SK-N-SH (cell line): ENCODE measurements around the gene PFN2. TPM values are rescaled to one million over a fixed set of nuclear protein-coding genes. Genes with fewer than 3 reads are reported as not detected.

ENCODE experiments used
- CTCF ChIA-PET: fragments of 300-600, 350-600 bp; formaldehyde crosslinking; extraction: SDS; loops from one replicate; lab custom pipeline; 2021; lab: Yijun Ruan, JAX
- POLR2A ChIA-PET: fragments of 350-600 bp; sonication (Branson Sonifier 250); formaldehyde crosslinking; extraction: SDS; loops from one replicate; lab custom pipeline; 2020; ENCODE audit warnings: antibody characterized with exemption, inconsistent platforms; lab: Yijun Ruan, JAX
- DNase-seq: peaks from one replicate; pipeline ENCODE4 v3.0.0; 2012
- H2AFZ ChIP-seq: fragments of 200-600 bp; sonication (generic); 2 replicates; pipeline ENCODE4 v1.8.1; 2016; ENCODE audit warnings: antibody characterized with exemption, mild to moderate bottlenecking, low read depth
- H3F3A ChIP-seq: fragments of 200-600 bp; sonication (generic); replicated peaks from 2 replicates; pipeline ENCODE3; 2016; ENCODE audit warnings: antibody characterized with exemption, mild to moderate bottlenecking; ENCODE audit not compliant: insufficient read depth
- H3K27ac ChIP-seq, 2 experiments: fragments of 200-500 bp in 1 of 2; fragments of 200-600 bp in 1 of 2; sonication (Bioruptor generic) in 1 of 2; sonication (generic), shearing (Covaris generic) in 1 of 2; 2 replicates each; pipeline versions ENCODE4 v1.5.1 to v1.6.1; 2014 to 2016; ENCODE audit warnings: low read depth in 2 of 2, inconsistent platforms in 1 of 2, low read length in 1 of 2, mild to moderate bottlenecking in 1 of 2, mixed read lengths in 1 of 2
- H3K27me3 ChIP-seq: fragments of 200-600 bp; sonication (generic), shearing (Covaris generic); 2 replicates; pipeline ENCODE4 v1.6.1; 2016; ENCODE audit warnings: mixed run types; ENCODE audit not compliant: insufficient read depth
- H3K36me3 ChIP-seq, 2 experiments: fragments of 200-500 bp in 1 of 2; fragments of 200-600 bp in 1 of 2; sonication (Bioruptor generic) in 1 of 2; sonication (generic) in 1 of 2; replicated peaks in 1 of 2; 2 replicates each; pipeline versions ENCODE3 to v1.5.1; 2014 to 2016; ENCODE audit warnings: low read length in 1 of 2, mild to moderate bottlenecking in 1 of 2; ENCODE audit not compliant: insufficient read depth in 2 of 2, control insufficient read depth in 1 of 2
- H3K4me1 ChIP-seq, 2 experiments: fragments of 200-500 bp in 1 of 2; fragments of 200-600 bp in 1 of 2; sonication (Bioruptor generic) in 1 of 2; sonication (generic), shearing (Covaris generic) in 1 of 2; 2 replicates each; pipeline versions ENCODE4 v1.5.1 to v1.6.1; 2014 to 2016; ENCODE audit warnings: low read depth in 1 of 2, low read length in 1 of 2, mixed run types in 1 of 2; ENCODE audit not compliant: insufficient read depth in 2 of 2, control insufficient read depth in 1 of 2
- H3K4me2 ChIP-seq: fragments of 200-600 bp; sonication (generic), shearing (Covaris generic); 2 replicates; pipeline ENCODE4 v1.6.1; 2017; ENCODE audit warnings: mixed run types
- H3K4me3 ChIP-seq, 2 experiments: fragments of 200-500 bp in 1 of 2; fragments of 200-600 bp in 1 of 2; sonication (Bioruptor generic) in 1 of 2; sonication (generic), shearing (Covaris generic) in 1 of 2; 2 replicates each; pipeline versions ENCODE4 v1.5.1 to v1.8.1; 2014 to 2016; ENCODE audit warnings: low read depth in 2 of 2, inconsistent platforms in 1 of 2, low read length in 1 of 2, mild to moderate bottlenecking in 1 of 2, mixed read lengths in 1 of 2, moderate library complexity in 1 of 2
- H3K79me2 ChIP-seq: fragments of 200-600 bp; sonication (generic); 2 replicates; pipeline ENCODE4 v1.8.1; 2017; ENCODE audit warnings: mild to moderate bottlenecking; ENCODE audit not compliant: insufficient read depth
- H3K9ac ChIP-seq: fragments of 200-600 bp; sonication (generic); 2 replicates; pipeline ENCODE4 v1.6.1; 2017; ENCODE audit warnings: mixed run types
- H3K9me2 ChIP-seq: fragments of 200-600 bp; sonication (generic); 2 replicates; pipeline ENCODE4 v1.6.1; 2017; ENCODE audit warnings: mixed run types
- H3K9me3 ChIP-seq: fragments of 200-600 bp; sonication (generic); 2 replicates; pipeline ENCODE4 v1.6.1; 2017; ENCODE audit warnings: mixed run types, mild to moderate bottlenecking, moderate library complexity
- H4K20me1 ChIP-seq: fragments of 200-600 bp; sonication (generic); 2 replicates; pipeline ENCODE4 v1.6.1; 2017; ENCODE audit warnings: mild to moderate bottlenecking, mixed run types; ENCODE audit not compliant: insufficient read depth
- ELF1 ChIP-seq: IDR thresholded peaks from 2 replicates; pipeline ENCODE4 v1.4.0; 2012
- FOXM1 ChIP-seq: IDR thresholded peaks from 2 replicates; pipeline ENCODE4 v1.4.0; 2012; ENCODE audit warnings: low read depth, mild to moderate bottlenecking
- GABPA ChIP-seq: IDR thresholded peaks from 2 replicates; pipeline ENCODE4 v1.4.0; 2012; ENCODE audit warnings: low read depth, mild to moderate bottlenecking
- RCOR1 ChIP-seq: fragments of 150-350 bp; IDR thresholded peaks from 2 replicates; pipeline ENCODE4 v1.6.1; 2017; ENCODE audit warnings: antibody characterized with exemption, low read length
- RFX5 ChIP-seq: IDR thresholded peaks from 2 replicates; pipeline ENCODE4 v1.6.1; 2012; ENCODE audit warnings: mild to moderate bottlenecking, improper control_type of control experiment, low read length
- TCF12 ChIP-seq: IDR thresholded peaks from 2 replicates; pipeline ENCODE4 v1.4.0; 2012
- YY1 ChIP-seq: IDR thresholded peaks from 2 replicates; pipeline ENCODE4 v1.4.0; 2012; ENCODE audit warnings: low read depth, mild to moderate bottlenecking
- WGBS: methylation state at CpG from one replicate; pipeline ENCODE4 v1.1.6; 2017; ENCODE audit warnings: low lambda C conversion rate; 5-methylcytosine and 5-hydroxymethylcytosine counted together
- polyA plus RNA-seq, 3 experiments: library from polyadenylated mRNA; depleted of rRNA; stranded (reverse); fragments of >200 nt; gene quantifications; 2 replicates each; pipeline ENCODE4 v1.2.3, GENCODE V29; 2012
- small RNA-seq, 7 experiments: library from RNA; depleted of rRNA; stranded (forward); fragments of <200 nt; gene quantifications; one replicate each; pipeline ENCODE3, GENCODE V24; 2012
- TF ChIP-seq, protein P1 (sequence below): fragments of 200-600 bp; sonication (generic); IDR thresholded peaks from 2 replicates; pipeline ENCODE4 v1.6.1; 2017; ENCODE audit warnings: antibody characterized with exemption, mild to moderate bottlenecking, moderate library complexity
- TF ChIP-seq, protein P2 (sequence below): IDR thresholded peaks from 2 replicates; pipeline ENCODE4; 2012
- TF ChIP-seq, protein P3 (sequence below): fragments of 150-350 bp; IDR thresholded peaks from 2 replicates; pipeline ENCODE4 v1.6.1; 2017; ENCODE audit warnings: antibody characterized with exemption, low read length, low read depth, borderline replicate concordance

Gene PFN2
- polyA plus RNA-seq, 1 of the 3 experiments (the other 2 are of a cell fraction): 594 TPM

DNA sequence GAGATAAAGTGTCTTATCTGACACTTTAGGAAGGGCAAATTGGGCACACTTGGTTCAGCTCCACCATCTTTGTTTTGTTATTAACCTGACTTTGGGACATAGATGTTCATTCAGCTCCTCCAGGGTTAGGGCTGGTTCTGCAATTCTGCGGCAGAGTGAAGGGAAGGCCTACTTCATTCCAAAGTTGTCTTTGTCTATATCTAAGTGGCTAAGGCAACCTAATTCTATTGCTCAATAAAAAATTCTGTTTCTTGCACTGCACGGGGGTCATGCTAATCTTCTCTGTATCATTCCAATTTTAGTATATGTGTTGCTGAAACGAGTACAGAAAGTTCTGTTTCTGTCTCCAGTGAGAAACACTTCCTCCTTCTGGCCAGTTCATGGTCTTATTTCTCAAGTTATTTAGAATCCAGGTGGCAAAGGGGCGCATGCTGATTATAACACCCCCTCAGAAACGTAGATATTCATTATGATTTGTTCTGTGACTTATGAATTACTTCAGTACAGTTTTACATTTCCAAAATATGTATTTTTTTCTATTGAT lies 53.5 kb downstream of the PFN2 start:
- WGBS: 91% methylated on average over 5 of the region's 5 CpGs
- CTCF ChIA-PET: interaction anchor here (1.5 kb wide), 1 partner anchor 15 kb away, joined by 5 read pairs; no protein-coding TSS in a partner anchor

More for the DNA sequence above, 53.5 kb downstream of the PFN2 start:
- Histone ChIP-seq H3K9ac (no peak overlapping the region), H3K4me3 (no peak overlapping the region), H3K36me3 (peaks cover 14 to 42% of the 10 kb centered on the region in 2 experiments), H3F3A (peaks cover 3% of the 10 kb centered on the region), H3K4me1 (no peaks in the 10 kb centered on the region), H3K9me3 (no peaks in the 10 kb centered on the region), H3K4me2 (no peak overlapping the region), H2AFZ (no peak overlapping the region), H4K20me1 (no peaks in the 10 kb centered on the region), H3K27me3 (no peaks in the 10 kb centered on the region), H3K9me2 (no peaks in the 10 kb centered on the region), H3K79me2 (no peaks in the 10 kb centered on the region), H3K27ac (no peak overlapping the region)
- POLR2A ChIA-PET: interaction anchor here (0.6 kb wide), 1 partner anchor 11 kb away, joined by 3 read pairs; no protein-coding TSS in a partner anchor
- TF ChIP-seq TCF12 (no peak), RFX5 (no peak), YY1 (no peak), RCOR1 (no peak), GABPA (no peak), ELF1 (no peak), FOXM1 (no peak)
- TF ChIP-seq, protein P1, sequence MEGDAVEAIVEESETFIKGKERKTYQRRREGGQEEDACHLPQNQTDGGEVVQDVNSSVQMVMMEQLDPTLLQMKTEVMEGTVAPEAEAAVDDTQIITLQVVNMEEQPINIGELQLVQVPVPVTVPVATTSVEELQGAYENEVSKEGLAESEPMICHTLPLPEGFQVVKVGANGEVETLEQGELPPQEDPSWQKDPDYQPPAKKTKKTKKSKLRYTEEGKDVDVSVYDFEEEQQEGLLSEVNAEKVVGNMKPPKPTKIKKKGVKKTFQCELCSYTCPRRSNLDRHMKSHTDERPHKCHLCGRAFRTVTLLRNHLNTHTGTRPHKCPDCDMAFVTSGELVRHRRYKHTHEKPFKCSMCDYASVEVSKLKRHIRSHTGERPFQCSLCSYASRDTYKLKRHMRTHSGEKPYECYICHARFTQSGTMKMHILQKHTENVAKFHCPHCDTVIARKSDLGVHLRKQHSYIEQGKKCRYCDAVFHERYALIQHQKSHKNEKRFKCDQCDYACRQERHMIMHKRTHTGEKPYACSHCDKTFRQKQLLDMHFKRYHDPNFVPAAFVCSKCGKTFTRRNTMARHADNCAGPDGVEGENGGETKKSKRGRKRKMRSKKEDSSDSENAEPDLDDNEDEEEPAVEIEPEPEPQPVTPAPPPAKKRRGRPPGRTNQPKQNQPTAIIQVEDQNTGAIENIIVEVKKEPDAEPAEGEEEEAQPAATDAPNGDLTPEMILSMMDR: no peak
- TF ChIP-seq, protein P2, sequence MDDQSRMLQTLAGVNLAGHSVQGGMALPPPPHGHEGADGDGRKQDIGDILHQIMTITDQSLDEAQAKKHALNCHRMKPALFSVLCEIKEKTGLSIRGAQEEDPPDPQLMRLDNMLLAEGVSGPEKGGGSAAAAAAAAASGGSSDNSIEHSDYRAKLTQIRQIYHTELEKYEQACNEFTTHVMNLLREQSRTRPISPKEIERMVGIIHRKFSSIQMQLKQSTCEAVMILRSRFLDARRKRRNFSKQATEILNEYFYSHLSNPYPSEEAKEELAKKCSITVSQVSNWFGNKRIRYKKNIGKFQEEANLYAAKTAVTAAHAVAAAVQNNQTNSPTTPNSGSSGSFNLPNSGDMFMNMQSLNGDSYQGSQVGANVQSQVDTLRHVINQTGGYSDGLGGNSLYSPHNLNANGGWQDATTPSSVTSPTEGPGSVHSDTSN: no peak
- TF ChIP-seq, protein P3, sequence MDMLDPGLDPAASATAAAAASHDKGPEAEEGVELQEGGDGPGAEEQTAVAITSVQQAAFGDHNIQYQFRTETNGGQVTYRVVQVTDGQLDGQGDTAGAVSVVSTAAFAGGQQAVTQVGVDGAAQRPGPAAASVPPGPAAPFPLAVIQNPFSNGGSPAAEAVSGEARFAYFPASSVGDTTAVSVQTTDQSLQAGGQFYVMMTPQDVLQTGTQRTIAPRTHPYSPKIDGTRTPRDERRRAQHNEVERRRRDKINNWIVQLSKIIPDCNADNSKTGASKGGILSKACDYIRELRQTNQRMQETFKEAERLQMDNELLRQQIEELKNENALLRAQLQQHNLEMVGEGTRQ: no peak
- no peak for DNase-seq

Small RNA genes within 50 kb of the gene (small RNA-seq; reads per million reads assigned to genes)
- gene RNU6-720P: 0 reads per million in 7 experiments

Other genes with a start within 250 kb of the PFN2 start
- 20.9 and 21.3 TPM in 2 replicates for gene COMMD2, start 218.4 kb downstream of the PFN2 start, polyA plus RNA-seq (2012; rRNA removed)
- gene ANKUB1, start 178.3 kb downstream of the PFN2 start, polyA plus RNA-seq (2012; rRNA removed): not detected in 2 replicates
- gene RNF13, start 157.7 kb downstream of the PFN2 start, polyA plus RNA-seq (2012; rRNA removed): 14.9 and 19.6 TPM in 2 replicates